GM12878 (cell line): ENCODE data around the gene DERA. TPM values are rescaled to one million over a fixed set of nuclear protein-coding genes. Genes with fewer than 3 reads are reported as not detected.

Source experiments
- ATAC-seq: fragments of 200-7000 bp; cut with Tn5 transposase; 3 replicates; pipeline ENCODE4 v1.9.1; 2020; ENCODE audit warnings: mild to moderate bottlenecking, moderate library complexity
- BruUV-seq: library from RNA; stranded (reverse); fragments of 400-500 nt; replicated peaks from 2 replicates; lab custom pipeline; 2021; lab: Mats Ljungman, UMichigan
- CTCF ChIA-PET: fragments of 300-600 bp; sonication (Branson Sonifier 250); formaldehyde crosslinking; extraction: SDS; loops from one replicate; lab custom pipeline; 2021; ENCODE audit warnings: inconsistent platforms; lab: Yijun Ruan, JAX
- POLR2A ChIA-PET: fragments of 350-600 bp; formaldehyde crosslinking; extraction: SDS; loops from one replicate; lab custom pipeline; 2021; ENCODE audit warnings: inconsistent platforms; lab: Charles Lee
- RAD21 ChIA-PET: fragments of 300-600 bp; sonication (Branson Sonifier 250); formaldehyde crosslinking; loops from one replicate; lab custom pipeline; 2023; ENCODE audit warnings: antibody characterized with exemption; ENCODE audit not compliant: unreplicated experiment; lab: Charles Lee
- SMC1A ChIA-PET: fragments of 300-600 bp; sonication (Branson Sonifier 250); formaldehyde crosslinking; loops from one replicate; lab custom pipeline; 2023; ENCODE audit not compliant: unreplicated experiment, uncharacterized antibody; lab: Charles Lee
- DNase-seq: peaks from one replicate; pipeline ENCODE4 v3.0.0-alpha.2; 2011; ENCODE audit warnings: low read depth, low spot score
- FAIRE-seq: peaks from 3 replicates; lab custom pipeline; 2011; peaks lifted over from hg19 to GRCh38; lab: Jason Lieb, UNC
- H2AFZ ChIP-seq: 2 replicates; pipeline ENCODE4 v1.6.0; 2011; ENCODE audit warnings: low read depth, low read length, control low read depth; ENCODE audit not compliant: control insufficient read depth
- H3K27ac ChIP-seq: 2 replicates; pipeline ENCODE4 v1.5.1; 2011; ENCODE audit warnings: control low read depth; ENCODE audit not compliant: control insufficient read depth, insufficient read depth
- H3K27me3 ChIP-seq, 2 experiments: replicated peaks in 1 of 2; 2 replicates each; pipeline versions ENCODE4 v1.6.0 to v1.6.1; 2011; ENCODE audit warnings: low read length in 1 of 2; ENCODE audit not compliant: control insufficient read depth in 2 of 2, insufficient read depth in 2 of 2
- H3K36me3 ChIP-seq, 2 experiments: 2 replicates each; pipeline ENCODE4 v1.5.1; 2011; ENCODE audit warnings: low read length in 1 of 2; ENCODE audit not compliant: control insufficient read depth in 2 of 2, insufficient read depth in 2 of 2
- H3K4me1 ChIP-seq: 2 replicates; pipeline ENCODE4 v1.6.1; 2011; ENCODE audit warnings: mild to moderate bottlenecking, low read length, moderate library complexity, mixed read lengths; ENCODE audit not compliant: control insufficient read depth, insufficient read depth
- H3K4me2 ChIP-seq: 2 replicates; pipeline ENCODE4 v1.6.0; 2011; ENCODE audit warnings: control low read depth; ENCODE audit not compliant: control insufficient read depth, insufficient read depth
- H3K4me3 ChIP-seq: fragments of 200-600 bp; sonication (generic); 2 replicates; pipeline ENCODE4 v1.5.1; 2016
- H3K79me2 ChIP-seq: 2 replicates; pipeline ENCODE4 v1.6.0; 2011; ENCODE audit warnings: low read length; ENCODE audit not compliant: control insufficient read depth, insufficient read depth
- H3K9ac ChIP-seq: 2 replicates; pipeline ENCODE4 v1.8.0; 2011; ENCODE audit warnings: low read length, control low read depth, mixed read lengths; ENCODE audit not compliant: control insufficient read depth, insufficient read depth
- H3K9me3 ChIP-seq: replicated peaks from 3 replicates; pipeline ENCODE4 v1.5.1; 2011; ENCODE audit warnings: mild to moderate bottlenecking, low read length; ENCODE audit not compliant: control insufficient read depth, insufficient read depth
- H4K20me1 ChIP-seq: 2 replicates; pipeline ENCODE4 v1.6.0; 2011; ENCODE audit not compliant: control insufficient read depth, insufficient read depth
- ATF7 ChIP-seq: fragments of 450-650 bp; IDR thresholded peaks from 2 replicates; pipeline ENCODE4 v1.6.1; 2016; ENCODE audit warnings: low read depth, mild to moderate bottlenecking
- BRCA1 ChIP-seq: IDR thresholded peaks from 2 replicates; pipeline ENCODE4 v1.6.1; 2011; ENCODE audit warnings: low read depth, low read length, improper control_type of control experiment
- CBX3 ChIP-seq: fragments of 200-600 bp; sonication (generic); IDR thresholded peaks from 2 replicates; pipeline ENCODE4 v1.6.1; 2016; ENCODE audit warnings: low read depth, borderline replicate concordance
- FOXK2 ChIP-seq: fragments of 450-650 bp; IDR thresholded peaks from 2 replicates; pipeline ENCODE4 v1.6.1; 2017; ENCODE audit warnings: mild to moderate bottlenecking, moderate library complexity
- MTA2 ChIP-seq: fragments of 450-650 bp; IDR thresholded peaks from 2 replicates; pipeline ENCODE4 v1.6.1; 2016; ENCODE audit warnings: low read depth, mild to moderate bottlenecking, moderate library complexity
- MYB ChIP-seq: fragments of 150-350 bp; IDR thresholded peaks from 2 replicates; pipeline ENCODE4 v1.6.1; 2014; ENCODE audit warnings: mild to moderate bottlenecking, low read depth, low read length, borderline replicate concordance
- NFIC ChIP-seq: IDR thresholded peaks from 2 replicates; pipeline ENCODE4 v1.6.1; 2012; ENCODE audit warnings: low read depth, mild to moderate bottlenecking, inconsistent platforms, low read length, moderate library complexity
- NFYB ChIP-seq: IDR thresholded peaks from 2 replicates; pipeline ENCODE4 v1.6.1; 2011; ENCODE audit warnings: low read depth, mild to moderate bottlenecking, low read length, improper control_type of control experiment, moderate library complexity; ENCODE audit not compliant: insufficient read depth
- PML ChIP-seq: IDR thresholded peaks from 2 replicates; pipeline ENCODE4 v1.6.1; 2012; ENCODE audit warnings: low read length, inconsistent platforms
- POLR2AphosphoS5 ChIP-seq: IDR thresholded peaks from 2 replicates; pipeline ENCODE4 v1.6.1; 2011; ENCODE audit warnings: mild to moderate bottlenecking, low read length, inconsistent platforms
- RAD21 ChIP-seq: IDR thresholded peaks from 2 replicates; pipeline ENCODE4 v1.6.1; 2011; ENCODE audit warnings: mild to moderate bottlenecking, low read depth, low read length, moderate library complexity; ENCODE audit not compliant: insufficient read depth
- SIX5 ChIP-seq: IDR thresholded peaks from 2 replicates; pipeline ENCODE4 v1.6.1; 2011; ENCODE audit warnings: mild to moderate bottlenecking, low read depth, low read length, moderate library complexity; ENCODE audit not compliant: severe bottlenecking
- SMARCA5 ChIP-seq: fragments of 450-650 bp; IDR thresholded peaks from 2 replicates; pipeline ENCODE4 v1.6.1; 2017; ENCODE audit warnings: mild to moderate bottlenecking
- TCF12 ChIP-seq: IDR thresholded peaks from 2 replicates; pipeline ENCODE4 v1.6.1; 2011; ENCODE audit warnings: low read depth, mild to moderate bottlenecking, low read length
- WRNIP1 ChIP-seq: IDR thresholded peaks from 2 replicates; pipeline ENCODE4 v1.6.1; 2011; ENCODE audit warnings: low read depth, low read length, improper control_type of control experiment, borderline replicate concordance
- ZNF24 ChIP-seq: fragments of 450-650 bp; IDR thresholded peaks from 2 replicates; pipeline ENCODE4 v1.6.1; 2017; ENCODE audit warnings: antibody characterized with exemption, mild to moderate bottlenecking
- WGBS: methylation state at CpG from one replicate; pipeline ENCODE4 v1.1.6; 2016; ENCODE audit warnings: low lambda C conversion rate; ENCODE audit not compliant: insufficient replicate concordance, insufficient coverage; ENCODE audit errors: missing lambda C conversion rate; 5-methylcytosine and 5-hydroxymethylcytosine counted together
- in situ Hi-C: fragments of 300-500 bp; cut with MboI; formaldehyde crosslinking; loops from 9 replicates; pipeline ENCODE4 v1.14.3; 2018; ENCODE audit warnings: mixed read lengths
- intact Hi-C: fragments of 100-400 bp; cut with micrococcal nuclease; formaldehyde crosslinking; loops from one replicate; pipeline ENCODE4 v1.14.2; 2022; ENCODE audit not compliant: unreplicated experiment
- polyA plus RNA-seq, 11 experiments: library from polyadenylated mRNA; depleted of rRNA in 4 of 11; unstranded in 6 of 11; stranded (reverse) in 5 of 11; fragments of >200 nt; fragmentation: Nextera tagmentation in 4 of 11; fragmentation: Illumina TruSeq in 1 of 11; extraction: Ambion mirVana in 4 of 11; extraction: Trizol in 1 of 11; gene quantifications; 1 replicate in 1 of 11; 2 replicates in 10 of 11; pipeline versions ENCODE4 v1.2.1 to v1.2.3, GENCODE V29; 2011 to 2016; ENCODE audit warnings: inconsistent platforms in 2 of 11, missing spikeins in 2 of 11, low read depth in 1 of 11
- total RNA-seq, 4 experiments: library from RNA; depleted of rRNA in 3 of 4; stranded (reverse); fragments of >200 nt in 3 of 4; fragmentation: Illumina TruSeq in 1 of 4; extraction: Trizol in 1 of 4; gene quantifications; 2 replicates each; pipeline versions ENCODE4 v1.2.1 to v1.2.3, GENCODE V29; 2013 to 2021
- TF ChIP-seq, protein P1 (sequence below): fragments of 150-350 bp; IDR thresholded peaks from 2 replicates; pipeline ENCODE4 v1.6.1; 2014; ENCODE audit warnings: mild to moderate bottlenecking, low read depth, low read length
- TF ChIP-seq, protein P2 (sequence below): fragments of 450-650 bp; conservative IDR thresholded peaks from 2 replicates; pipeline ENCODE4 v1.6.1; 2017; ENCODE audit warnings: mild to moderate bottlenecking, moderate library complexity
- TF ChIP-seq, protein P3 (sequence below): fragments of 450-650 bp; IDR thresholded peaks from 2 replicates; pipeline ENCODE4 v1.6.1; 2017; ENCODE audit warnings: borderline replicate concordance
- TF ChIP-seq, protein P4 (sequence below): IDR thresholded peaks from 2 replicates; pipeline ENCODE4 v1.6.1; 2011; ENCODE audit warnings: borderline replicate concordance, low read depth, mild to moderate bottlenecking, moderate library complexity, low read length; ENCODE audit not compliant: insufficient read depth, poor library complexity, severe bottlenecking

DERA gene
- total and polyA plus RNA-seq, 10 of the 15 experiments (the other 5 are each of a cell fraction or from before 2014, with no cell fraction given): 34.9 to 97.1 (median 40.8) TPM

DNA sequence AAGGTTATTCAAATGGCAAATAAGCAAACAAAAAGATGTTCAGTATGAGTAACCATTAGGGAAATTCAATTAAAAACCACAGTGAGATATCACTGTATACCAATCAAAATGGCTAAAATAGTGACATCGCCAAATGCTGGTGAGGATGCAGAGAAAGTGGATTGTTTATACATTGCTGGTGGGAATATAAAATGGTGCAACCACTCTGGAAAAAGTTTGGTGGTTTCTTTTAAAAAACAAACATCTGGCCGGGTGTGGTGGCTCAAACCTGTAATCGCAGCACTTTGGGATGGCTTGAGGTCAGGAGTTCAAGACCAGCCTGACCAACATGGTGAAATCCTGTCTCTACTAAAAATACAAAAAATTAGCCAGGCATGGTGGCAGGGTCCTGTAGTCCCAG lies 42.9 kb upstream of the DERA start (continued):
- TF ChIP-seq MYB (no peak), SMARCA5 (no peak), RAD21 (no peak), SIX5 (no peak), ATF7 (no peak)

DNA sequence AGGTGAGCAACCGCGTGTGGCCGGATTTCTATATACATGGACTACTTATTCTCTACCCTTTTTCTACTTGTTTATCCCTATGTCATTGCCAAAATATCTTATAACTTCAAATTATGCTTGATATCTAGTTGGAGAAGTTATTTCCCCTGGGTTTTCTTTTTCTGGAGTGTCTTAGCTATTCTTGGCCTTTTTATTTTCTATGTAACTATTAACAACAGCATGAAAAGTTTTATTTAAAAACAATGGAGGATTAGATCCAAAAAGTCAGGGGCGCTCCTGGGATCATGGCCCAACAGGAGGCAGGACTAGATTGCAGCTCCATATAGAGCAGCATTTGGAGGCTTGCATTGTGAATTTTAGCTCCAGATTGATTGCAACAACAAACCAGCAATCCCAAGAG lies 37.6 kb upstream of the DERA start:
- DNase-seq (no peak), ATAC-seq (no peak), FAIRE-seq (no peak)
- no peaks in the 10 kb centered on the region for H3K4me1 ChIP-seq
- H4K20me1 ChIP-seq: no peaks in the 10 kb centered on the region
- H3K4me2 ChIP-seq: no peak overlapping the region
- no peak overlapping the region for H2AFZ ChIP-seq
- no peaks in the 10 kb centered on the region for H3K27me3 ChIP-seq
- no peaks in the 10 kb centered on the region; the same call in 2 of the 3 replicates for H3K9me3 ChIP-seq
- no TSS peak for BruUV-seq
- TF ChIP-seq TCF12: no peak
- TF ChIP-seq BRCA1: no peak
- TF ChIP-seq WRNIP1: no peak
- TF ChIP-seq, protein P1, sequence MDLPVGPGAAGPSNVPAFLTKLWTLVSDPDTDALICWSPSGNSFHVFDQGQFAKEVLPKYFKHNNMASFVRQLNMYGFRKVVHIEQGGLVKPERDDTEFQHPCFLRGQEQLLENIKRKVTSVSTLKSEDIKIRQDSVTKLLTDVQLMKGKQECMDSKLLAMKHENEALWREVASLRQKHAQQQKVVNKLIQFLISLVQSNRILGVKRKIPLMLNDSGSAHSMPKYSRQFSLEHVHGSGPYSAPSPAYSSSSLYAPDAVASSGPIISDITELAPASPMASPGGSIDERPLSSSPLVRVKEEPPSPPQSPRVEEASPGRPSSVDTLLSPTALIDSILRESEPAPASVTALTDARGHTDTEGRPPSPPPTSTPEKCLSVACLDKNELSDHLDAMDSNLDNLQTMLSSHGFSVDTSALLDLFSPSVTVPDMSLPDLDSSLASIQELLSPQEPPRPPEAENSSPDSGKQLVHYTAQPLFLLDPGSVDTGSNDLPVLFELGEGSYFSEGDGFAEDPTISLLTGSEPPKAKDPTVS: no peak
- no peak for TF ChIP-seq POLR2AphosphoS5
- no peak for TF ChIP-seq NFIC
- no peak for TF ChIP-seq MTA2
- TF ChIP-seq, protein P2, sequence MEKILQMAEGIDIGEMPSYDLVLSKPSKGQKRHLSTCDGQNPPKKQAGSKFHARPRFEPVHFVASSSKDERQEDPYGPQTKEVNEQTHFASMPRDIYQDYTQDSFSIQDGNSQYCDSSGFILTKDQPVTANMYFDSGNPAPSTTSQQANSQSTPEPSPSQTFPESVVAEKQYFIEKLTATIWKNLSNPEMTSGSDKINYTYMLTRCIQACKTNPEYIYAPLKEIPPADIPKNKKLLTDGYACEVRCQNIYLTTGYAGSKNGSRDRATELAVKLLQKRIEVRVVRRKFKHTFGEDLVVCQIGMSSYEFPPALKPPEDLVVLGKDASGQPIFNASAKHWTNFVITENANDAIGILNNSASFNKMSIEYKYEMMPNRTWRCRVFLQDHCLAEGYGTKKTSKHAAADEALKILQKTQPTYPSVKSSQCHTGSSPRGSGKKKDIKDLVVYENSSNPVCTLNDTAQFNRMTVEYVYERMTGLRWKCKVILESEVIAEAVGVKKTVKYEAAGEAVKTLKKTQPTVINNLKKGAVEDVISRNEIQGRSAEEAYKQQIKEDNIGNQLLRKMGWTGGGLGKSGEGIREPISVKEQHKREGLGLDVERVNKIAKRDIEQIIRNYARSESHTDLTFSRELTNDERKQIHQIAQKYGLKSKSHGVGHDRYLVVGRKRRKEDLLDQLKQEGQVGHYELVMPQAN: no peak
- no peak for TF ChIP-seq PML
- no peak for TF ChIP-seq ZNF24
- no peak for TF ChIP-seq NFYB
- TF ChIP-seq, protein P3, sequence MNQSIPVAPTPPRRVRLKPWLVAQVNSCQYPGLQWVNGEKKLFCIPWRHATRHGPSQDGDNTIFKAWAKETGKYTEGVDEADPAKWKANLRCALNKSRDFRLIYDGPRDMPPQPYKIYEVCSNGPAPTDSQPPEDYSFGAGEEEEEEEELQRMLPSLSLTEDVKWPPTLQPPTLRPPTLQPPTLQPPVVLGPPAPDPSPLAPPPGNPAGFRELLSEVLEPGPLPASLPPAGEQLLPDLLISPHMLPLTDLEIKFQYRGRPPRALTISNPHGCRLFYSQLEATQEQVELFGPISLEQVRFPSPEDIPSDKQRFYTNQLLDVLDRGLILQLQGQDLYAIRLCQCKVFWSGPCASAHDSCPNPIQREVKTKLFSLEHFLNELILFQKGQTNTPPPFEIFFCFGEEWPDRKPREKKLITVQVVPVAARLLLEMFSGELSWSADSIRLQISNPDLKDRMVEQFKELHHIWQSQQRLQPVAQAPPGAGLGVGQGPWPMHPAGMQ: no peak
- TF ChIP-seq, protein P4, sequence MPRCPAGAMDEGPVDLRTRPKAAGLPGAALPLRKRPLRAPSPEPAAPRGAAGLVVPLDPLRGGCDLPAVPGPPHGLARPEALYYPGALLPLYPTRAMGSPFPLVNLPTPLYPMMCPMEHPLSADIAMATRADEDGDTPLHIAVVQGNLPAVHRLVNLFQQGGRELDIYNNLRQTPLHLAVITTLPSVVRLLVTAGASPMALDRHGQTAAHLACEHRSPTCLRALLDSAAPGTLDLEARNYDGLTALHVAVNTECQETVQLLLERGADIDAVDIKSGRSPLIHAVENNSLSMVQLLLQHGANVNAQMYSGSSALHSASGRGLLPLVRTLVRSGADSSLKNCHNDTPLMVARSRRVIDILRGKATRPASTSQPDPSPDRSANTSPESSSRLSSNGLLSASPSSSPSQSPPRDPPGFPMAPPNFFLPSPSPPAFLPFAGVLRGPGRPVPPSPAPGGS: no peak
- no peak for TF ChIP-seq CBX3
- TF ChIP-seq FOXK2: no peak
- no peaks in the 10 kb centered on the region for H3K79me2 ChIP-seq
- H3K9ac ChIP-seq: no peak overlapping the region
- ChIA-PET CTCF (interaction anchor here (0.7 to 1.5 kb wide), 2 partner anchors 24 to 289 kb away, joined by 3 to 4 read pairs; no protein-coding TSS in a partner anchor), RAD21 (no interaction called here), POLR2A (no interaction called here), SMC1A (interaction anchor here (1.5 to 2.0 kb wide), 3 partner anchors 10 to 26 kb away, joined by 3 to 7 read pairs (median 4); no protein-coding TSS in a partner anchor)
- intact Hi-C loops: no loop called here
- 94% methylated on average over 4 of the region's 4 CpGs for WGBS
- no peaks in the 10 kb centered on the region for H3K36me3 ChIP-seq
- H3K4me3 ChIP-seq: no peak overlapping the region
- in situ Hi-C loops: no loop called here
- H3K27ac ChIP-seq: no peak overlapping the region
